Measurements from ENCODE around the gene CYB561D2. TPM values are rescaled to one million over a fixed set of nuclear protein-coding genes. Genes with fewer than 3 reads are reported as not detected.

The CYB561D2 gene
- total RNA-seq, 1 experiment from 2014 or later, result 16.8 TPM

GRCh38 chr3:50350213-50350526 lies 492 bp upstream of the CYB561D2 start:
- Histone ChIP-seq H3K27ac (ENCODE audit: insufficient read length, low read depth, low read length) (no peak overlapping the region), H3K18ac (ENCODE audit: insufficient read length, low read depth, low read length) (no peak overlapping the region), H3K4ac (ENCODE audit: low read depth, low read length) (no peak overlapping the region), H3K56ac (ENCODE audit: insufficient read length, low read depth, low read length) (no peak overlapping the region), H2BK15ac (ENCODE audit: low read depth, low read length) (no peak overlapping the region), H4K91ac (ENCODE audit: insufficient read length, low read depth, low read length) (no peak overlapping the region), H3K23ac (ENCODE audit: insufficient read length, low read depth, low read length) (no peak overlapping the region), H3K4me2 (ENCODE audit: insufficient read depth, insufficient read length, low read length) (peak overlapping the region; percentile 74), H3K79me2 (ENCODE audit: insufficient read depth, low read length) (no peaks in the 10 kb centered on the region), H3K27me3 (ENCODE audit: insufficient read depth, low read length) (peaks cover under 1% of the 10 kb centered on the region; the same call in 1 of the 2 replicates), H2BK12ac (ENCODE audit: insufficient read length, low read depth, low read length) (no peak overlapping the region), H3K79me1 (ENCODE audit: insufficient read depth, low read depth, low read length, poor library complexity, severe bottlenecking) (no peaks in the 10 kb centered on the region), H2BK5ac (ENCODE audit: insufficient read length, low read length) (no peak overlapping the region), H3K14ac (ENCODE audit: insufficient read depth, low read length) (no peak overlapping the region), H4K5ac (ENCODE audit: insufficient read length, low read depth, low read length) (no peak overlapping the region), H3T11ph (ENCODE audit: low read length) (no peak overlapping the region), H2AK5ac (ENCODE audit: insufficient read length, low read length) (no peak overlapping the region), H3K4me1 (ENCODE audit: insufficient read depth, low read length) (no peaks in the 10 kb centered on the region; the same call in 1 of the 2 replicates), H3K23me2 (ENCODE audit: insufficient read length, low read depth, low read length, poor library complexity, severe bottlenecking) (peaks cover 19% of the 10 kb centered on the region), H2BK120ac (ENCODE audit: low read depth, low read length, poor library complexity, severe bottlenecking) (no peak overlapping the region), H3K9me3 (ENCODE audit: control insufficient read depth, low read depth, low read length) (no peaks in the 10 kb centered on the region), H4K20me1 (ENCODE audit: control insufficient read depth, insufficient read depth, insufficient read length) (no peaks in the 10 kb centered on the region), H4K8ac (replicated peaks; ENCODE audit: insufficient read length, low read depth, low read length) (no peak overlapping the region), H2AFZ (ENCODE audit: low read length) (no peak overlapping the region), H3K9ac (ENCODE audit: extremely low read depth, insufficient read length, low read length) (peak overlapping the region; percentile 40), H2BK20ac (ENCODE audit: low read depth, low read length, poor library complexity, severe bottlenecking) (no peak overlapping the region)
- H3K9me3 Mint-ChIP-seq, result no peaks in the 10 kb centered on the region
- DNase-seq, result no peak
- peaks cover 14 to 31% (median 21%) of the 10 kb centered on the region in 3 experiments; a peak in 6 of 7 replicates for H3K36me3 Mint-ChIP-seq (ENCODE audit: insufficient read depth in 1 of 3, low read depth in 3 of 3)
- H3K27ac Mint-ChIP-seq, result no peak overlapping the region
- peak overlapping the region; percentile 94 to 96 for H3K4me3 Mint-ChIP-seq
- H3K4me1 Mint-ChIP-seq, result peaks cover 18 to 19% of the 10 kb centered on the region in 2 experiments
- no CpG with 5 or more reads among the region's 7 CpGs for WGBS (ENCODE audit: extremely low coverage, insufficient read length, low lambda C conversion rate)
- TF ChIP-seq, protein P1, sequence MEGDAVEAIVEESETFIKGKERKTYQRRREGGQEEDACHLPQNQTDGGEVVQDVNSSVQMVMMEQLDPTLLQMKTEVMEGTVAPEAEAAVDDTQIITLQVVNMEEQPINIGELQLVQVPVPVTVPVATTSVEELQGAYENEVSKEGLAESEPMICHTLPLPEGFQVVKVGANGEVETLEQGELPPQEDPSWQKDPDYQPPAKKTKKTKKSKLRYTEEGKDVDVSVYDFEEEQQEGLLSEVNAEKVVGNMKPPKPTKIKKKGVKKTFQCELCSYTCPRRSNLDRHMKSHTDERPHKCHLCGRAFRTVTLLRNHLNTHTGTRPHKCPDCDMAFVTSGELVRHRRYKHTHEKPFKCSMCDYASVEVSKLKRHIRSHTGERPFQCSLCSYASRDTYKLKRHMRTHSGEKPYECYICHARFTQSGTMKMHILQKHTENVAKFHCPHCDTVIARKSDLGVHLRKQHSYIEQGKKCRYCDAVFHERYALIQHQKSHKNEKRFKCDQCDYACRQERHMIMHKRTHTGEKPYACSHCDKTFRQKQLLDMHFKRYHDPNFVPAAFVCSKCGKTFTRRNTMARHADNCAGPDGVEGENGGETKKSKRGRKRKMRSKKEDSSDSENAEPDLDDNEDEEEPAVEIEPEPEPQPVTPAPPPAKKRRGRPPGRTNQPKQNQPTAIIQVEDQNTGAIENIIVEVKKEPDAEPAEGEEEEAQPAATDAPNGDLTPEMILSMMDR (conservative IDR thresholded peaks at IDR 0.05), result no peak
- peaks cover 15% of the 10 kb centered on the region for H3K27me3 Mint-ChIP-seq (ENCODE audit: low read depth)

Data from H9 (cell line).